HEK293 (cell line): ENCODE data around the gene CSTPP1.

Experiments used
- CTCF ChIA-PET: fragments of 350-600 bp; formaldehyde crosslinking; extraction: SDS; loops from one replicate; lab custom pipeline; 2021; ENCODE audit warnings: antibody characterized with exemption; lab: Yijun Ruan, JAX
- POLR2A ChIA-PET: fragments of 300-600 bp; formaldehyde crosslinking; extraction: SDS; loops from one replicate; lab custom pipeline; 2020; ENCODE audit warnings: antibody characterized with exemption, inconsistent platforms; lab: Yijun Ruan, JAX
- H3K27ac ChIP-seq: fragments of 200-500 bp; sonication (Bioruptor generic); 2 replicates; pipeline ENCODE4 v1.5.1; 2014; ENCODE audit warnings: low read depth, low read length, control low read depth, inconsistent platforms; ENCODE audit errors: extremely low read depth
- H3K36me3 ChIP-seq, 2 experiments: fragments of 200-500 bp in 1 of 2; sonication (Bioruptor generic) in 1 of 2; 1 replicate in 1 of 2; 2 replicates in 1 of 2; pipeline ENCODE4 v1.5.1; 2014 to 2017; ENCODE audit warnings: inconsistent platforms in 2 of 2, low read length in 2 of 2; ENCODE audit not compliant: control insufficient read depth in 2 of 2, insufficient read depth in 1 of 2
- H3K4me1 ChIP-seq: fragments of 200-500 bp; sonication (Bioruptor generic); 2 replicates; pipeline ENCODE4 v1.5.1; 2014; ENCODE audit warnings: mild to moderate bottlenecking, low read length, inconsistent platforms; ENCODE audit not compliant: control insufficient read depth, insufficient read depth
- H3K4me3 ChIP-seq: 2 replicates; pipeline ENCODE4 v1.5.1; 2011; ENCODE audit warnings: low read depth, mild to moderate bottlenecking, control low read depth, low read length, moderate library complexity
- H3K9me3 ChIP-seq: fragments of 200-500 bp; sonication (Bioruptor generic); 2 replicates; pipeline ENCODE4 v1.5.1; 2014; ENCODE audit warnings: low read depth, low read length, inconsistent platforms; ENCODE audit not compliant: control insufficient read depth, insufficient read depth
- AEBP2 ChIP-seq: fragments of 450-650 bp; formaldehyde crosslinking; IDR thresholded peaks from 2 replicates; pipeline ENCODE4 v1.5.1; 2016; ENCODE audit warnings: missing biosample characterization, missing genetic modification characterization, borderline replicate concordance
- FEZF1 ChIP-seq: fragments of 450-650 bp; formaldehyde crosslinking; IDR thresholded peaks from 2 replicates; pipeline ENCODE4 v1.5.1; 2016; ENCODE audit warnings: missing biosample characterization, missing genetic modification characterization
- OVOL3 ChIP-seq: fragments of 450-650 bp; formaldehyde crosslinking; IDR thresholded peaks from 2 replicates; pipeline ENCODE4 v1.5.1; 2016; ENCODE audit warnings: missing biosample characterization, missing genetic modification characterization
- SETDB1 ChIP-seq: IDR thresholded peaks from one replicate; pipeline ENCODE4 v1.6.1; 2017; ENCODE audit warnings: mild to moderate bottlenecking, low read length, moderate library complexity, mixed read lengths; ENCODE audit not compliant: insufficient read length
- SP7 ChIP-seq: fragments of 450-650 bp; formaldehyde crosslinking; IDR thresholded peaks from 2 replicates; pipeline ENCODE4 v1.5.1; 2016; ENCODE audit warnings: missing biosample characterization, missing genetic modification characterization
- TRIM28 ChIP-seq: IDR thresholded peaks from 2 replicates; pipeline ENCODE4 v1.6.1; 2011; ENCODE audit warnings: low read length, control low read depth, borderline replicate concordance
- ZBTB20 ChIP-seq: fragments of 450-650 bp; formaldehyde crosslinking; IDR thresholded peaks from 2 replicates; pipeline ENCODE4 v1.5.1; 2016; ENCODE audit warnings: missing biosample characterization, missing genetic modification characterization
- ZBTB26 ChIP-seq: fragments of 450-650 bp; formaldehyde crosslinking; optimal IDR thresholded peaks from 2 replicates; pipeline ENCODE3; 2016; ENCODE audit warnings: missing biosample characterization, mild to moderate bottlenecking, missing genetic modification characterization
- ZBTB8A ChIP-seq: fragments of 450-650 bp; formaldehyde crosslinking; IDR thresholded peaks from 2 replicates; pipeline ENCODE4 v1.5.1; 2016; ENCODE audit warnings: missing biosample characterization, missing genetic modification characterization
- ZNF146 ChIP-seq: fragments of 450-650 bp; formaldehyde crosslinking; IDR thresholded peaks from 2 replicates; pipeline ENCODE4 v1.5.1; 2016; ENCODE audit warnings: missing biosample characterization, missing genetic modification characterization
- ZNF148 ChIP-seq: fragments of 450-650 bp; formaldehyde crosslinking; IDR thresholded peaks from 2 replicates; pipeline ENCODE4 v1.5.0; 2017; ENCODE audit warnings: missing biosample characterization, missing genetic modification characterization, borderline replicate concordance
- ZNF157 ChIP-seq: fragments of 450-650 bp; formaldehyde crosslinking; IDR thresholded peaks from 2 replicates; pipeline ENCODE4 v1.5.1; 2016; ENCODE audit warnings: missing biosample characterization, missing genetic modification characterization
- ZNF18 ChIP-seq: fragments of 450-650 bp; formaldehyde crosslinking; IDR thresholded peaks from 2 replicates; pipeline ENCODE4 v1.5.1; 2016; ENCODE audit warnings: missing biosample characterization, missing genetic modification characterization
- ZNF223 ChIP-seq: fragments of 450-650 bp; formaldehyde crosslinking; IDR thresholded peaks from 2 replicates; pipeline ENCODE4 v1.5.1; 2016; ENCODE audit warnings: missing biosample characterization, missing genetic modification characterization
- ZNF292 ChIP-seq: fragments of 450-650 bp; formaldehyde crosslinking; IDR thresholded peaks from 2 replicates; pipeline ENCODE4 v1.5.1; 2016; ENCODE audit warnings: low read depth, missing biosample characterization, missing genetic modification characterization, borderline replicate concordance
- ZNF324 ChIP-seq: fragments of 450-650 bp; formaldehyde crosslinking; IDR thresholded peaks from 2 replicates; pipeline ENCODE4 v1.5.1; 2016; ENCODE audit warnings: missing biosample characterization, missing genetic modification characterization
- ZNF350 ChIP-seq: fragments of 450-650 bp; formaldehyde crosslinking; IDR thresholded peaks from 2 replicates; pipeline ENCODE4 v1.5.0; 2017; ENCODE audit warnings: missing biosample characterization, mild to moderate bottlenecking, missing genetic modification characterization
- ZNF362 ChIP-seq: fragments of 450-650 bp; formaldehyde crosslinking; IDR thresholded peaks from 2 replicates; pipeline ENCODE4 v1.5.1; 2016; ENCODE audit warnings: missing biosample characterization, missing genetic modification characterization
- ZNF488 ChIP-seq: fragments of 450-650 bp; formaldehyde crosslinking; IDR thresholded peaks from 2 replicates; pipeline ENCODE4 v1.5.1; 2016; ENCODE audit warnings: missing biosample characterization, missing genetic modification characterization
- ZNF549 ChIP-seq: fragments of 450-650 bp; IDR thresholded peaks from 2 replicates; pipeline ENCODE4 v1.5.1; 2018; ENCODE audit warnings: missing biosample characterization, missing genetic modification characterization, mild to moderate bottlenecking, inconsistent platforms, moderate library complexity
- ZNF596 ChIP-seq: fragments of 450-650 bp; IDR thresholded peaks from 2 replicates; pipeline ENCODE4 v1.5.0; 2018; ENCODE audit warnings: missing biosample characterization, mild to moderate bottlenecking, missing genetic modification characterization, moderate library complexity
- ZNF654 ChIP-seq: fragments of 450-650 bp; formaldehyde crosslinking; IDR thresholded peaks from 2 replicates; pipeline ENCODE4 v1.5.1; 2016; ENCODE audit warnings: low read depth, missing biosample characterization, missing genetic modification characterization
- ZNF677 ChIP-seq: fragments of 450-650 bp; IDR thresholded peaks from 2 replicates; pipeline ENCODE4 v1.5.0; 2018; ENCODE audit warnings: missing biosample characterization, mild to moderate bottlenecking, missing genetic modification characterization, moderate library complexity
- ZNF707 ChIP-seq: fragments of 450-650 bp; formaldehyde crosslinking; IDR thresholded peaks from 2 replicates; pipeline ENCODE4 v1.5.1; 2016; ENCODE audit warnings: missing biosample characterization, missing genetic modification characterization
- ZNF76 ChIP-seq: fragments of 450-650 bp; formaldehyde crosslinking; IDR thresholded peaks from 2 replicates; pipeline ENCODE4; 2016; ENCODE audit warnings: low read depth, missing biosample characterization, missing genetic modification characterization, borderline replicate concordance
- ZNF830 ChIP-seq: fragments of 450-650 bp; IDR thresholded peaks from 2 replicates; pipeline ENCODE4 v1.5.0; 2018; ENCODE audit warnings: missing biosample characterization, missing genetic modification characterization, low read depth, mild to moderate bottlenecking, moderate library complexity
- ZSCAN30 ChIP-seq: fragments of 450-650 bp; IDR thresholded peaks from 2 replicates; pipeline ENCODE4 v1.5.1; 2018; ENCODE audit warnings: missing biosample characterization, mild to moderate bottlenecking, missing genetic modification characterization, moderate library complexity

CSTPP1 gene

GRCh38 chr11:46918083-46918787 is 18.3 kb upstream of the CSTPP1 start, which contains the start of gene LRP4:
Gene LRP4 (minus strand): TSS chr11:46918550. CDS start chr11:46918379, 171 bp downstream.
- H3K36me3 ChIP-seq: no peaks in the 10 kb centered on the region
- H3K4me1 ChIP-seq: peaks cover 2% of the 10 kb centered on the region
- ChIA-PET CTCF (interaction anchor here (0.6 to 2.4 kb wide), 2 partner anchors 235 to 469 kb away, joined by 6 to 20 read pairs; no protein-coding TSS in a partner anchor), POLR2A (no interaction called here)
- peak within 1 kb of the TSS; percentile 71 for H3K4me3 ChIP-seq
- no peaks in the 10 kb centered on the region for H3K9me3 ChIP-seq
- H3K27ac ChIP-seq: peak within 1 kb of the TSS; percentile 65; the same call in 1 of the 2 replicates
- TF ChIP-seq ZBTB26 (tag by site-specific recombination) (peak; percentile 80), SETDB1 (no peak), ZNF146 (no peak), ZNF362 (no peak), ZNF148 (tag by site-specific recombination) (no peak), ZNF18 (no peak), ZNF350 (tag by site-specific recombination) (no peak), TRIM28 (no peak), ZNF830 (tag by site-specific recombination) (no peak), ZNF596 (no peak), ZBTB20 (0 out of 2 replicates have a peak, but pooled peaks have one; percentile 3), AEBP2 (no peak), ZNF76 (tag by site-specific recombination) (peak; percentile 29; the same call in 1 of the 2 replicates), FEZF1 (tag by site-specific recombination) (no peak), ZNF488 (tag by site-specific recombination) (no peak), ZNF677 (tag by site-specific recombination) (0 out of 2 replicates have a peak, but pooled peaks have one; percentile 5), ZSCAN30 (tag by site-specific recombination) (0 out of 2 replicates have a peak, but pooled peaks have one; percentile 35), ZNF292 (tag by site-specific recombination) (no peak), ZNF654 (tag by site-specific recombination) (no peak), ZNF223 (tag by site-specific recombination) (no peak), OVOL3 (tag by site-specific recombination) (no peak), ZBTB8A (peak; percentile 61), ZNF157 (tag by site-specific recombination) (no peak), ZNF707 (tag by site-specific recombination) (no peak), ZNF549 (no peak), ZNF324 (no peak), SP7 (tag by site-specific recombination) (no peak)
